NT2/D1 (cell line): ENCODE measurements around the gene EGFLAM.
"Not testable (repeated sequence)": the region's sequence is repeated elsewhere in the genome, so short reads cannot be mapped to it uniquely, and the experiment has no call there.

Source experiments
- DNase-seq: peaks from one replicate; pipeline ENCODE4 v3.0.0-alpha.2; 2011; ENCODE audit warnings: low read depth, low spot score
- H3K27me3 ChIP-seq: 2 replicates; pipeline ENCODE4 v1.6.0; 2011; ENCODE audit warnings: mild to moderate bottlenecking; ENCODE audit not compliant: insufficient read length, insufficient read depth
- H3K36me3 ChIP-seq: 2 replicates; pipeline ENCODE4 v1.6.1; 2011; ENCODE audit warnings: mild to moderate bottlenecking, low read length, mixed read lengths; ENCODE audit not compliant: insufficient read depth, insufficient read length
- H3K4me1 ChIP-seq: 2 replicates; pipeline ENCODE4 v1.5.1; 2011; ENCODE audit not compliant: insufficient read depth, insufficient read length
- H3K4me3 ChIP-seq: 2 replicates; pipeline ENCODE4 v1.5.1; 2011; ENCODE audit warnings: low read depth; ENCODE audit not compliant: insufficient read length
- H3K9ac ChIP-seq: 2 replicates; pipeline ENCODE4 v1.6.0; 2011; ENCODE audit warnings: low read depth; ENCODE audit not compliant: insufficient read length
- H3K9me3 ChIP-seq: 2 replicates; pipeline ENCODE4 v1.5.1; 2011; ENCODE audit warnings: mild to moderate bottlenecking, low read length; ENCODE audit not compliant: insufficient read depth
- SUZ12 ChIP-seq: IDR thresholded peaks from 2 replicates; pipeline ENCODE4 v1.6.1; 2011; ENCODE audit not compliant: insufficient read length, insufficient read depth; ENCODE audit errors: extremely low read depth
- YY1 ChIP-seq: IDR thresholded peaks from 2 replicates; pipeline ENCODE4 v1.6.1; 2011; ENCODE audit not compliant: insufficient read length, insufficient read depth
- ZNF274 ChIP-seq: IDR thresholded peaks from 2 replicates; pipeline ENCODE4 v1.6.1; 2011; ENCODE audit warnings: mild to moderate bottlenecking, low read depth, low read length

The EGFLAM gene

DNA sequence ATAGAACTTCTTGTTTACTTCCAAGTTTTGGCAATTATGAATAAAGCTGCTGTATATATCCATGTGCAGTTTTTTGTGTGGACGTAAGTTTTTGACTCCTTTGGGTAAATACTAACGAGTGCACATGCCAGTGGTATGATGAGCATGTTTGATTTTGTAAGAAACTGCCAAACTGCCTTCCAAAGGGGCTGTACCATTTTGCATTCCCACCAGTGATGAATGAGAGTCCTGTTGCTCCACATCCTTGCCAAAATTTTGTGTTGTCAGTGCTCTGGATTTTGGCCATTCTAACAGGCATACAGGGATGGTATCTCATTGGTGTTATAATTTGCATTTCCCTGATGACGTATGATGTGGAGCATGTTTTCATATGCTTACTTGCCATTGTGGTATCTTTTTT is 73.5 kb downstream of the EGFLAM start:
- Histone ChIP-seq H3K9ac (no peak overlapping the region), H3K27me3 (no peaks in the 10 kb centered on the region), H3K9me3 (no peaks in the 10 kb centered on the region), H3K4me3 (no peak overlapping the region), H3K4me1 (no peaks in the 10 kb centered on the region), H3K36me3 (no peaks in the 10 kb centered on the region)
- no peak for DNase-seq
- TF ChIP-seq YY1 (no peak), ZNF274 (no peak), SUZ12 (no peak)

DNA sequence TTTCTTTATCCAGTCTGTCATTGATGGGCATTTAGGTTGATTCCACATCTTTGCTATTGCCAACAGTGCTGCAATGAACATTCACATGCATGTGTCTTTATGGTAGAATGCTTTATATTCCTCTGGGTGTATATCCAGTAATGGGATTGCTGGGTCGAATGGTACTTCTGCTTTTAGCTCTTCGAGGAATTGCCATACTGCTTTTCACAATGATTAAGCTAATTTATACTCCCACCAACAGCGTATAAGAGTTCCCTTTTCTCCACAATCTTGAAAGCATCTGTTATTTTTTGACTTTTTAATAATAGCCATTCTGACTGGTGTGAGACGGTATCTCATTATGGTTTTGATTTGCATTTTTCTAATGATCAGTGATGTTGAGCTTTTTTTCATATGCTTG is 74.8 kb downstream of the EGFLAM start:
- H3K9me3 ChIP-seq, H3K27me3 ChIP-seq, H3K36me3 ChIP-seq, H3K9ac ChIP-seq, H3K4me3 ChIP-seq, H3K4me1 ChIP-seq, DNase-seq: not testable (repeated sequence)

DNA sequence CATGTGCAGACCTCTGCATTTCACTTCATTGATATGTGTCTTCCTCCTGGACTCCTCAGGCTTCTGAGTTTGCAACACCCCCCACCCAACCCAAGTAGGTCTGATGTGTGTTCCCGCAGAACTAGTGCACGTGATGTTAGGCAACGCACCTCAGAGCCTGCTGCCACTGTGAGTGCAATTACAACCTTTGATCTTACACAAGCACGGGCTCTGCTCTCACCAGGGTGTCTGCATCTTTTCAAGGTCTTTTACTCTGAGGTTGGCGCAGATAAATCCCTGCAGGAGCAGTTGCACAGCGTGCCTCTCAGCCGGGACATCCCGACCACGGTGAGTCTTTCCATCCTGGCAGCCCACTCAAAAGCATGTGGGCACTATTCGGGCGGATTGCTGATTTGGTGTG is 80.1 kb downstream of the EGFLAM start:
- Histone ChIP-seq H3K4me3 (no peak overlapping the region), H3K9ac (no peak overlapping the region), H3K9me3 (no peaks in the 10 kb centered on the region), H3K4me1 (no peaks in the 10 kb centered on the region), H3K27me3 (no peaks in the 10 kb centered on the region), H3K36me3 (no peaks in the 10 kb centered on the region)
- TF ChIP-seq SUZ12 (no peak), YY1 (no peak), ZNF274 (no peak)
- DNase-seq: no peak

DNA sequence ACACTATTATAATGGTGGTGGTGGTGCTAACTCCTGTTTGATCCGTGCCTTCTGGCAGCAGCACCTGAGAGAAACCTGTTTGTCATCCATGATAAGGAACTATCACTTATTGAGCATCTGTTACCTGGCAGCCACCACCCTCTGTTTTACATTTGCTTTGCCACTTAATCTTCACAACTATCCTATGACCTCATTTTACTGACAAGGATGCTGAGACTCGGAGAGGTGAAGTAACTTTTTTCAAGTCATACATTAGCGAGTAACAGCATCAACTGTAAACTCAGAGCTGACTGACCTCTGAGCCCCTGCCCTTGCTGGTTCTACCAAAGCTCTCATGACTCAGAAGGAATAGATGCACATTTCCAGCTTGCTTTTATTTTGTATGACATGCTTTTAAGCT is 81.1 kb downstream of the EGFLAM start:
- H3K36me3 ChIP-seq: no peaks in the 10 kb centered on the region
- H3K9ac ChIP-seq: no peak overlapping the region
- no peaks in the 10 kb centered on the region for H3K27me3 ChIP-seq
- no peak overlapping the region for H3K4me3 ChIP-seq
- H3K9me3 ChIP-seq: no peaks in the 10 kb centered on the region
- DNase-seq: no peak
- H3K4me1 ChIP-seq: no peaks in the 10 kb centered on the region
- TF ChIP-seq ZNF274: no peak
- no peak for TF ChIP-seq SUZ12
- no peak for TF ChIP-seq YY1

DNA sequence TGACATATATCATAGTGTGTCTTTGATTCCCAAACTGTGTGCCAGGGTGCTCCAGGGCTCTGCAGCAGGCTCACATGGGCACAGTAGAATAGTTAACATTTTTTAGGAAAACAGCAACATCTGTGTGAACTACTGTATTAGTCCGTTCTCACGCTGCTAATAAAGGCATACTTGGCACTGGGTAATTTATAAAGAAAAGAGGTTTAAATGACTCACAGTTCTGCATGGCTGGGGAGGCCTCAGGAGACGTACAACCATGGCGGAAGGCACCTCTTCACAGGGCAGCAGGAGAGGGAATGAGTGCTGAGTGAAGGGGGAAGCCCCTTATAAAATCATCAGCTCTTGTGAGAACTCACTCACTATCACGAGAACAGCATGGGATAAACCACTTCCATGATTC is 82.7 kb downstream of the EGFLAM start:
- no peak for TF ChIP-seq YY1
- TF ChIP-seq SUZ12: no peak
- no peak for TF ChIP-seq ZNF274
- DNase-seq: no peak
- H3K4me1 ChIP-seq: no peaks in the 10 kb centered on the region
- H3K27me3 ChIP-seq: no peaks in the 10 kb centered on the region
- H3K9ac ChIP-seq: no peak overlapping the region
- H3K4me3 ChIP-seq: no peak overlapping the region
- no peaks in the 10 kb centered on the region for H3K36me3 ChIP-seq
- H3K9me3 ChIP-seq: no peaks in the 10 kb centered on the region

- DNase-seq: no peak
- H3K9ac ChIP-seq: no peak overlapping the region
- H3K27me3 ChIP-seq: no peaks in the 10 kb centered on the region
- TF ChIP-seq ZNF274: no peak
- TF ChIP-seq SUZ12: no peak
- TF ChIP-seq YY1: no peak
- no peaks in the 10 kb centered on the region for H3K9me3 ChIP-seq
- no peaks in the 10 kb centered on the region for H3K36me3 ChIP-seq
- no peak overlapping the region for H3K4me3 ChIP-seq
- no peaks in the 10 kb centered on the region for H3K4me1 ChIP-seq
Measured at GRCh38 chr5:38341641-38342040, 83.3 kb downstream of the EGFLAM start.

DNA sequence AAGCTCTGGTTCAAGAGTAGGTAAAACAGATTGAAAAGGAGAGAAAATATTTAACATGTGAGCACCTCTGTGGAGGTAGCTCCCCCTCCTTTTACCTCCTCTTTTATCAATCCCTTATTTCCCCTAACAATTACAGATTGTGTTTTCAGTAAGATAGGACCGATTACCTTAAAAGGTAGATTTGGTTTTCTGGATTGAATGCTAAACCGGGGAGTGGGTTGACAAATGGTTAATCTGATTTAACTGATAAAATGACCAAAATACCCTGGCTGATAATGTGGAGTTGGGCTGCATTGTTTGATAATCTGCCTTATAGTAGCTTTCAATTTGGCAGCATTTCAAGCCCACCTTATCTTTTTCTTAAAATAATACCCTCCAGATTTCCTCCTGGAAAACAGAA is 83.9 kb downstream of the EGFLAM start:
- Histone ChIP-seq H3K36me3 (no peaks in the 10 kb centered on the region), H3K27me3 (no peaks in the 10 kb centered on the region), H3K4me1 (no peaks in the 10 kb centered on the region), H3K4me3 (no peak overlapping the region), H3K9me3 (no peaks in the 10 kb centered on the region), H3K9ac (no peak overlapping the region)
- no peak for DNase-seq
- TF ChIP-seq YY1: no peak
- no peak for TF ChIP-seq SUZ12
- TF ChIP-seq ZNF274: no peak

GRCh38 chr5:38344891-38345290 is 86.5 kb downstream of the EGFLAM start:
- Histone ChIP-seq H3K4me3 (no peak overlapping the region), H3K9me3 (no peaks in the 10 kb centered on the region), H3K9ac (no peak overlapping the region), H3K27me3 (no peaks in the 10 kb centered on the region), H3K4me1 (no peaks in the 10 kb centered on the region), H3K36me3 (no peaks in the 10 kb centered on the region)
- TF ChIP-seq YY1: no peak
- TF ChIP-seq ZNF274: no peak
- no peak for TF ChIP-seq SUZ12
- DNase-seq: no peak
